RWPE1 (cell line): ENCODE results near the gene SAFB.

ENCODE experiments used
- CTCF ChIA-PET: fragments of 350-600 bp; sonication (Branson Sonifier 250); formaldehyde crosslinking; extraction: SDS; loops from one replicate; lab custom pipeline; 2021; lab: Yijun Ruan, JAX
- POLR2A ChIA-PET: fragments of 400-600 bp; formaldehyde crosslinking; extraction: SDS; loops from one replicate; lab custom pipeline; 2020; ENCODE audit warnings: antibody characterized with exemption; ENCODE audit not compliant: low non-redundant PET; lab: Yijun Ruan, JAX
- DNase-seq: peaks from one replicate; pipeline ENCODE4 v3.0.0; 2012; ENCODE audit warnings: low spot score
- H3K27ac ChIP-seq: fragments of 450-650 bp; 2 replicates; pipeline ENCODE4 v1.5.1; 2017
- CTCF ChIP-seq: fragments of 450-650 bp; conservative IDR thresholded peaks from 2 replicates; pipeline ENCODE4 v1.5.1; 2017; ENCODE audit warnings: low read depth, mild to moderate bottlenecking

The SAFB gene

GRCh38 chr19:5648464-5648863, 25.6 kb downstream of the SAFB start:
- no peak for DNase-seq
- no peak for TF ChIP-seq CTCF
- no peak overlapping the region for H3K27ac ChIP-seq
- POLR2A ChIA-PET: no interaction called here
- CTCF ChIA-PET: interaction anchor here (0.6 kb wide), 1 partner anchor 36 kb away, joined by 3 read pairs; no protein-coding TSS in a partner anchor

DNA sequence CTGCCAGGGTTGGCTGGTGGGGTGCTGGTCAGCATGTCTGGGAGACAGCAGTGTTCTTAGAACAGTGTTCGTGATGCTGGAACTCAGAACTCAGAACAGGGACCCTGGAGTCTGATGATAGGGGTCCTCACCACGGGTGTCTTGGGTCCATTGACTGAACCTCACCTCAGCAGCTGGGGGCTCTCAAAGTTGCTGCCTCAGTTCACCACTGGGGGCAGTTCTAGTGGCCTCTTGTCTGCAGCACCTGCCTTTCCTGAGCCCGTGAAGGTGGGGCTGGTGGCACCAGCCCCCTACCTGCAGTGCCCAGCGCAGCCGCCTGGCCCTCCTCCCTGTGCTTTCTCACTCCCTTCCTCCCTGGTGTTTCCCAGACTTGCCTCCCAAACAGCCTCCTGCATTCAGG, 28.5 kb downstream of the SAFB start:
- TF ChIP-seq CTCF: no peak
- ChIA-PET POLR2A (interaction anchor here (0.6 kb wide), 1 partner anchor 505 kb away, joined by 3 read pairs; no protein-coding TSS in a partner anchor), CTCF (no interaction called here)
- no peak for DNase-seq
- H3K27ac ChIP-seq: no peak overlapping the region

DNA sequence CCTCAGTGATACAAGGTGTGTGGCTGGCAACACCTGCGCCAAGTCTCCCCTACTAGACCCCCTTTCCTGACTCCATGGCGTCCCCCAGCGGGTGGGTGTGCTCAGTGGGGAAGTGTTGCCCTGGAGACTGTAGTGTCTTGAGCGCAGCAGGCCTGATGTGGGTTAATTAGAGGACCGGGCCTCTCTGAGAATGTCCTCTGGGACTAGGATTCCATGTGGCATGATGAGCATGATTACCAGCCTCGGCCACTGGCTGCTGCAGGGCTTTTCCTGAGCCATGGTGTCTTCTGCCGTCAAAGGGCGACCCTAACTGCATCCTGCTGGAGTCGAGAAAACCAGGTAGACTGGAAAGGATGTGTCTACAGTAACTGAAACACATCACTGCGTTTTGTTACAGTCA, 29.4 kb downstream of the SAFB start:
- ChIA-PET POLR2A (no interaction called here), CTCF (no interaction called here)
- no peak overlapping the region for H3K27ac ChIP-seq
- no peak for TF ChIP-seq CTCF
- no peak for DNase-seq

DNA sequence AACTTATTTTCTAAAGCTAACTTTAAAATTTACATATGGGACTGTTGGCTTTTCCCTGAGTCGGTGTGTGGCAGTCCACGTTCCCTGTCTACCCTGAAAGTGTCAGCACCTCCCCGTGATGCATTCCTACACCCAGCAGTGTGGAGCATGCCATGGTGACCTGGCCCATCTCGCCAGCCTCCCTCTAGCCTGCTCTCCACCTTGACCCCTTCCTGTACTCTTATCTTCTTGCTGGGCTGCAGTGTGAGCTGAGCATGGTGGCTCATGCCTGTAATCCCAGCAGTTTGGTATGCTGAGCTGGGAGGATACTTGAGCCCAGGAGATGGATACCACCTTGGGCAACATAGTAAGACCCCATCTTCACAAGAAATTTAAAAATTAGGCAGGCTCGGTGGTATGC, 32.0 kb downstream of the SAFB start:
- TF ChIP-seq CTCF: no peak

GRCh38 chr19:5655412-5655811, 32.5 kb downstream of the SAFB start:
- ChIA-PET POLR2A (no interaction called here), CTCF (no interaction called here)
- no peak for TF ChIP-seq CTCF
- DNase-seq: no peak
- no peak overlapping the region; the same call in 1 of the 2 replicates for H3K27ac ChIP-seq

More for the DNA sequence above, 32.0 kb downstream of the SAFB start:
- CTCF ChIA-PET: interaction anchor here (0.6 kb wide), 1 partner anchor 36 kb away, joined by 4 read pairs; no protein-coding TSS in a partner anchor
- DNase-seq: no peak
- POLR2A ChIA-PET: no interaction called here
- H3K27ac ChIP-seq: peak overlapping the region; percentile 9; the same call in 1 of the 2 replicates

DNA sequence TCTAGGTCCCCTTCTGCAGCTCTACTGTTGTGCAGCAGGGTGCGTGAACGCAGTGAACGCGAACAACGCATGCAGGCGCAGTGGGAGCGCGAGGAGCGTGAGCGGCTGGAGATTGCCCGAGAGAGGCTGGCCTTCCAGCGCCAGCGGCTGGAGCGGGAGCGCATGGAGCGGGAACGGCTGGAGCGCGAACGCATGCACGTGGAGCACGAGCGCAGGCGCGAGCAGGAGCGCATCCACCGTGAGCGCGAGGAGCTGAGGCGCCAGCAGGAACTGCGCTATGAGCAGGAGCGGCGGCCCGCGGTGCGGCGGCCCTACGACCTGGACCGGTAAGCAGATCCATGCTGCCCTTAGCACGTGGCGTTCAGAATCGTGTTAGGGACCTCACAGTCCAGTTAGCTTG, 38.6 kb downstream of the SAFB start:
- ChIA-PET CTCF (interaction anchor here (0.8 kb wide), 1 partner anchor 25 kb away, joined by 3 read pairs; no protein-coding TSS in a partner anchor), POLR2A (interaction anchor here (0.6 kb wide), 1 partner anchor 27 kb away, joined by 3 read pairs; no protein-coding TSS in a partner anchor)
- no peak for TF ChIP-seq CTCF
- DNase-seq: no peak
- no peak overlapping the region for H3K27ac ChIP-seq
